Measurements from ENCODE around the gene PRXL2B.
"Not testable (repeated sequence)": the region's sequence is repeated elsewhere in the genome, so short reads cannot be mapped to it uniquely, and the experiment has no call there.

The PRXL2B gene
- 12.9 to 30.9 (median 22.8) reads per million in 3 experiments for total RNA-seq

DNA sequence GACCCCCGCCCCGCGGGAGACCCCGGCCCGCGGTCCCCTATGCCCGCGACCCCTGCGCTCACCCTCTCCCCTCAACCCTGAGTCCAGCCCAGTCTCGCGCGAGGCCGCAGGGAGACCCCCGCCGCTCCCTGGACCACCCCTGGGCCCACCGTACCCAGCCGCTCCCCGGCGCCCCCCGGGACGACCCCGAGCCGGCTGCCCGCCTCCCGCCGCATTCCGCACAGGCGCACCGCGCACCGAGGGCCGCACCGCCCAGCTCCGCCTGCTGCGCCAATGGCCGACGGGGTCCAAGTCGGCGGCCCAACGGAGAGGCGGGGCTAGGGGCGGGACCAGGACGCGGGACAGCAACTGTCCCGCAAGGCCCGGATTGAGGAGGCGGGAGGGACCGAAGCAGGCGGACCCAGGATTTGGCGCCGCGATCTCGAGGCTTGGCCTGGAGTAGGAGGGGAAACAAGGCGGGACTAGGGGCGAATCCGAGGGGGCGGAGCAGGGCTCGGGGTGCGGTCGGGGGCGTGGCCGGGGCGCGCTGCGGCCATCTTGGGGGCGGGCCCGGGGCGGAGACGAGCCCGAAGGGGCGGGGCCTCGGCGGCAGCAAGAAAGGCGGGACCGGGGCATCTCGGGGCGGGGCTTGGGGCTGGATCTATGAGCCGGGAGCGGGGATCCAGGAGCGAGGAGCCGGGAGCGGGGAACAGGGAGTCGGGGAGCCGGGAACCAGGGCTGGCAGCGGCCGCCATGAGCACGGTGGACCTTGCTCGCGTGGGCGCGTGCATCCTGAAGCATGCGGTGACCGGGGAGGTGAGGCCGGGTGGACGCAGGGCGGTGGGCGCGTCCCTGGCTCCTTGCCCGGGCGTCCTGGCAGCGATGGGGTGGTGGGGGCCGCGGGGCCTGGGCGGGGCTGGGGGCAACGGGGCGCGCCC is at the start of gene PRXL2B:
Gene PRXL2B (plus strand): TSS at position 624 of the 917 bp plus-strand sequence. CDS start 109 bp downstream, at position 733.
- peak; percentile 93 for DNase-seq

DNA sequence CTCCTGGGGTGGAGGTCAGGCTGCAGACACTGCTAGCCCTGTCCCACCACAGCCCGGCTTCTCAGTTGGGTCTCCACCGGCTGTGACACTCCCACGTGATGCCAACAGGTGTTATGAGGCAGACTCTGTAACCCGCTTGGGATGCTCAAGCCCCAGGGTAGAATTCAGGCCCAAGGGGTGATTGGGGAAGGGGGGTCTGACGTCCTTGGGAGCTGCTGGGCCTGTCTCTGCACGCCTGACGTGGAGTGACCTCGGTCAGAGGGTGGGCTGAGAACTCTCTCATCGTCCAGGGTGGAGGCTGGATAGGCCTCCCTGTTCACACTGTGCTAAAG is 48.8 kb upstream of the PRXL2B start:
- DNase-seq = no peak

DNA sequence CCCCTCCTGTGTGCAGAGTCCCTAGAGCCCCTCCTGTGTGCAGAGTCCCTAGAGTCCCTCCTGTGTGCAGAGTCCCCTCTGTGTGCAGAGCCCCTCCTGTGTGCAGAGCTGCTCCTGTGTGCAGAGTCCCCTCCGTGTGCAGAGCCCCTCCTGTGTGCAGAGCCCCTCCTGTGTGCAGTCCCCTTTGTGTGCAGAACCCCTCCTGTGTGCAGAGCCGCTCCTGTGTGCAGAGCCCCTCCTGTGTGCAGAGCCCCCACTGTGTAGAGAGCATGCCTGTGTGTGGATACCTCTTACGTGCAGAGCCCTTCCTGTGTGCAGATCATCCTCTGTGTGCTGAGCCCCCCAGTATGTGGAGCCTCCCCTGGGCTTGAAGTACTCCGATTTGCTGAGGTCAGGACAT is 48.2 kb upstream of the PRXL2B start:
- DNase-seq = no peak

- no peak for DNase-seq
Observed at GRCh38 chr1:2538872-2539271, 47.7 kb upstream of the PRXL2B start.

GRCh38 chr1:2539312-2539907 is 47.2 kb upstream of the PRXL2B start:
- DNase-seq = no peak

- DNase-seq = no peak
Observed at GRCh38 chr1:2540816-2541492, 45.6 kb upstream of the PRXL2B start.

DNA sequence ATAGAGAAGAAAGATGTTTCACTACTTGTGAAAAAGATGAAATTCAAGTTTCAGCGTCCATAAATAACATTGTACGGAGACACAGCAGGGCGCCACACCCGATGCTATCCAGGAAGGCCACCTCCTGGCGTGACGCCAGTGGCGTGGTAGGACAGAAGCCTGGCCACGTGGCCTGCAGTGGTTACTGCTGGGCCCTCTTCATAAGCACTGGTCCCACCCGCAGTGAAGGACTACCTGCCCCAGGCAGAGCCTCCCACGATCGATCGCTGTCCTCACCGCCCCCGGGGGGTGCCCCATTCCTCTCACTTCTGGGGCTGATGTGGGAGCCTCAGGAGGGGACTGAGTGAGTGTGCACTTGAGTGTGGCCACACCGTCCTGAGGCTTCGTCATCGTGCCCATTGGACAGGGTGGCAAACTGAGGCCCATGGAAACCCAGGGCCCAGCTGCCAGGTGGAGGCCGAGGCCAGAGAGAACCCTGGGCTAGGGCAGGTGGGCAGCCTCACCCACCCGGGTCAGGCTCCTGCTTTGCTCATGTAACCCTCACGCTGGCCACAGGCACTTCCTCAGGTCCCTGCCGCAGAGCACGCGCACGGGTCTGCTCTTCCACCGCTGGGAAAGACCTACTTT is 44.8 kb upstream of the PRXL2B start:
- DNase-seq = no peak

GRCh38 chr1:2542246-2542915 is 44.2 kb upstream of the PRXL2B start:
- no peak for DNase-seq

DNA sequence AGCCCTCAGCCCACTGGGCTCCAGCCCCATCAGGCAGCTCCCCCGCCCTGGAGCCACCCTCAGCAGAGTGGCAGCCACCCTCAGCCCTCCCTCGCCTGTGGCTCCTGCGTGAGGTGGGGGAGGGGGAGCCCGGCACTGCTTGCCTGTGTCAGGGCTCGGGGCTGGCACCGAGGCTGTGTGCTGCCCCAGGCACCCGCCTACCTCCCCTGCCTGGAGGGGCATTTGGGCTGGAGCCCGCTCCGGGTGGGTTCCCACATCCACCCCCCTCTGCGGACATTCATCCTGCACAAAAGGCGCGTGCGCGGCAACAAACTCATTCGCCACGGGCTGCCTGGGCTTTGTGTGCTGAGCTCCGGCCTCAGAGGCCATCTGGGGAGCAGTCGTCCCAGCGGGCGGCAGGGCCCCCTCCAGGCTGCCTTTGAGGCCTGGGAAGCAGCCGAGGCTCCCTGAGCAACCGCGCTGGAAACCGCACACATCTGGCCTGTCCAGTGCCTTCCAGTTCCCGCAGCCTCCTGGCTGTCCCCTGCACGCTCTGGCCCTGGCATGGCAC is 43.0 kb upstream of the PRXL2B start:
- DNase-seq = no peak

DNA sequence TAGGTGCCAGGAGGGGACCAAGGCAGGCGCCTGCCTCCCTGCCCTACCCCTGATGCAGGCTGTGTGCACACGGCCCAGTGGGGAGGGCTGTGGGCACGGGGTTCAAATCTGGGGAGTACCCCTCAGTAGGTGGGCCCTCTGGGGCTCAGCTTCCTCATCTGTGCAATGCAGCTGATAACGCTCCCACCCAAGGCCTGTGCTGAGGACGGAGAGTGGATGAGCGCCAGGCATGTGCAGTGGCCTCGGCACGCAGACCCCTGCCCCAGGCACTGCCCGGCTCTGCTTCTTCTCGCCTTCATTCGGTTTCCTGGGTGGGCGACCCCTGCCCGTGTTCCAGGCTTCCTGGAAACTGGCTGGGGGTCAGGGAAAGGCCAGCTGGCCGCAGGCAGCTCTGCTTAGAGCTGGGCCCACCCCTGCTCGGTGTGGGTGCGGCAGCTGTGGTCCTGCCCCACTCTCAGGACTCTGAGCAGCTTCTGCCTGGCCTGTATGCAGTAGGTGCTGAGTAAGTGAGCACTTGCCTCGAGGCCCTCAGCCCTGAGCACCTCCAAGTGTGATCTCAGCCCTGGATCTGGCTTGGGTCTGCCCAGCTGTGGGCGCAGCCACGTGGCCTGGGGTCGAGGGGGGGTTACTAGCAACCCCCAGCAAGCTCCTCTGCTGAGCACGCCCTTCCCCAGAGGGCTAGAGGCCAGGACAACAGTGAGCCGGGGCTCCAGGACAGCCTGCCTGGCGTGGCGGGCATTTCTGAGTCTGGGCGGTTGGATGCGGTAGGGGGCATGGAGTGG is 42.3 kb upstream of the PRXL2B start:
- no peak for DNase-seq

DNA sequence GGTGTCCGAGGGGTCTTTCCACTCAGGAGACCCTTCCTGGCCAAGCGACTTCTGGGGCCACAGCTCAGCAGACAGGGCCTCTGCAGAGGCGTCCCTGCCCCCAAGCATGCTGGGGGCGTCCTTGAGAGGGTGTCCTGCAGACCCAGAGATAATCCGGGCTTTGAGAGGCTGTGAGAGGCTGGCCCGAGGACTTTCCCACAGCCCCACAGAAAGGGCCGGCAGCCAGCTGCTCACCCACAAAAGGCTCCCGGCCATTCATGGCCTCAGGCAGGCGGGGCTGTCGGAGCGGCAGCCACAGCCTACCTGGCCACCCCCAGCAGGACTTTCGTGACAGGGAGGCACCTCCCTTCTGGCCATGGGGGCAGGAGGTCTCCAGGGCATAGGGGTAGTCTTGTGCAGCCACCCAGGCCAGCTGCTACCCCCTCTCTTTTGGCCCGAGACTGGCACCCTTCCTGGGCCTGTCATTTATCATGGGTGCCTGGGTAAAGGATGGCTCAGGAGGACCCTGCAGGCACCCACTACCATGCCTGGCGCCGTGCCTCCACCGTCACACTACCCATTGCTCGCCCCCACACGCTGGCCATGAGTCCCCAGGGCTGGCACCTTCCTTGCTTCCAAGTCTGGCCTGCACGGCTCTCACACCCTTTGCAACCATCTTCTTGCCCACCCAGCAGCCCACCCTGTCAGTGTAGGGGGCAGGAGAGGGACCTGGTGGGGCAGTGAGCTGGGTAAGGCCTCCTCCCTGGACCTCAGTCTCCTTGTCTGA is 41.5 kb upstream of the PRXL2B start:
- no peak for DNase-seq

GRCh38 chr1:2545754-2546514 is 40.6 kb upstream of the PRXL2B start:
- peak; percentile 89 for DNase-seq

GRCh38 chr1:2546515-2547209 is 39.9 kb upstream of the PRXL2B start:
- DNase-seq = peak; percentile 84

- DNase-seq = peak; percentile 43
Observed at GRCh38 chr1:2547210-2548067, 39.1 kb upstream of the PRXL2B start.

- peak; percentile 74 for DNase-seq
Observed at GRCh38 chr1:2548068-2548589, 38.4 kb upstream of the PRXL2B start.

DNA sequence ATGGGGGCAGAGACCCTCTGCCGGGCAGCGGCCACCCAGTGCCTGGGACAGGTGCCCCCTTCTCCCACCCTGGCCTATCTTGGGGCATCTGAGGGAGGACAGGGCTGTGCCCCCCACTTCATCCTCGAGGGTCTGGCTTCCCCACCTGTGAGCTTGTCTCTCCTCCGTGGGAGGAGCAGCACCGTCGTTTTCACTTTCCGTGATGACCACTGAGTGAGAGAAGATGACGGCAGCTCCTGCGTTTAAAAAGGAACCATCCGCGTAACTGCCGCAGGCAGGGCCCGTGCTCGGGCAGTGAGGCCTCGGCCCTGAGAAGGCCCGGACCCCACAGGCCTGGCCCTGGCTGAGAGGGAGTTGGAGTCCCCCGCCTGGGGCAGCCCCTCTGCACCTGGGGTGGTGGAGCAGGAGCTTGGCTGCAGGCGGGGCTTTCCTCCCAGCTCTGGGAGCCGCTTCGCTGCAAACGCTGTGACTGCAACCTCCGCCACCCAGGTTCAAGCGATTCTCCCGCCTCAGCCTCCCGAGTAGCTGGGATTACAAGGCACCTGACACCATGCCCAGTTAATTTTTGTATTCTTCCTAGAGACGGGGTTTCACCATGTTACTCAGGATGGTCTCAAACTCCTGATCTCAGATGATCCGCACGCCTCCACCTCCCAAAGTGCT is 37.1 kb upstream of the PRXL2B start:
- not testable (repeated sequence) for DNase-seq

DNA sequence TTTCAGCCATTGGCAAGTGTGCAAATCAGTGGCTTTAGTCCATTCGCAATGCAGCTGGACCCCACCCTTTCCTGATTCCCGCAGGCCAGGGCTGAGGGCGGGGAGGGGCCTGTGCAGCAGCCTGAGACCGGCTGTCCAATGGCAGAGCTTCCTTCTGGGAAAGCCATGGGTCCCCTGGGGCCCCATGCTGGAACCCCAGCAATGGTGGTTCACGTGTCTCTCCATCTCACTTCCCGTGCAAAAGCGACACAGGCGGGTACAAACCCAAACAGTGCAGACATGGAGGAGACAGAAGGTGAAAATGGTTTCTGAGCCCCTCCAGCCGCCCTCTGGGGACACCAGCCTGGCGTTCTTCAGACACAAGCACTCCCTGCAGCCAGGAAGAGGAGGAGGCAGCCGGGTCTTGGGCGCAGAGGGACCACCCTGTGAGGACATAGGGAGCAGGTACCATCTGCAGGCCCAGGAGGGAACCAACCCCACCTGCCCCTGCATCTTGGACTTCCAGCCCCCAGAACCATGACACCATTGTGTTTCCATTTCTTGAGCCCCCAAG is 36.2 kb upstream of the PRXL2B start:
- DNase-seq = not testable (repeated sequence)

All from central memory CD4-positive, alpha-beta T cell (primary cell).